ENCODE data around the gene CDH5. TPM values are rescaled to one million over a fixed set of nuclear protein-coding genes. Genes with fewer than 3 reads are reported as not detected.

Gene CDH5
- total RNA-seq, 4 donors from 2014 or later = 10.2 to 28.3 (median 14.0) TPM

DNA sequence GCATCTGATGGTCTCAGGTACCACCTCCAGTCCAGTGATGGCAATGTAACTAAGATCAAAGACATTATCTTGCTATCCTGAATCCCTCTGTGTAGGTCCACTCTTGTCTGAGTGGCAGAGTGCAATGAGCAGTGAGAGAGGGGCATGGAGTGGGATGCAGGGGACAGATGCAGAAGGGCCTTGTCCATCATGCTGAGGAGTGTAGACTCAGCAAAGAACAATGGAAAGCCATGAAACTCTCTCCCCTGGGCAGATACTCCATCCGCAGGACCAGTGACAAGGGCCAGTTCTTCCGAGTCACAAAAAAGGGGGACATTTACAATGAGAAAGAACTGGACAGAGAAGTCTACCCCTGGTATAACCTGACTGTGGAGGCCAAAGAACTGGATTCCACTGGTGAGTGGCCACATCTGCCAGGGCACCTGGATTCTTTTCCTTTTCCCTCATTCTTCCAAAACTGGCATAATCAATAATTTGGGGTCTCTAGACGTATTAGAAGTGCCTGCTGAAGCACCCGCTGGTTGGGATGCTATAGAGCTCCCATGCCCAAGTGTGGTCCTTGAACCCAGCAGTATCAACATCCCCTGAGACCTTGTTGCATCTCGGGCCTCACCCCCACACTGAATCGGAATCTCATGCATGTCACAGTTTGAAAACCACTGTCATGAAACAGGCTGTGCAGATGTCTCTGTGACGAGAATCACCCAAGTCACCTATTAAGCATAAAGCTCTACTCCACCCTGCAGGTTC lies 29.5 kb downstream of the CDH5 start:
- intact Hi-C loops (cut with DNase I; ENCODE audit: low total_unique reads) = no loop called here
- DNase-seq (ENCODE audit: low spot score in 2 of 2) = peak in 1 of 2 donors; percentile 60
- TF ChIP-seq, protein P1, sequence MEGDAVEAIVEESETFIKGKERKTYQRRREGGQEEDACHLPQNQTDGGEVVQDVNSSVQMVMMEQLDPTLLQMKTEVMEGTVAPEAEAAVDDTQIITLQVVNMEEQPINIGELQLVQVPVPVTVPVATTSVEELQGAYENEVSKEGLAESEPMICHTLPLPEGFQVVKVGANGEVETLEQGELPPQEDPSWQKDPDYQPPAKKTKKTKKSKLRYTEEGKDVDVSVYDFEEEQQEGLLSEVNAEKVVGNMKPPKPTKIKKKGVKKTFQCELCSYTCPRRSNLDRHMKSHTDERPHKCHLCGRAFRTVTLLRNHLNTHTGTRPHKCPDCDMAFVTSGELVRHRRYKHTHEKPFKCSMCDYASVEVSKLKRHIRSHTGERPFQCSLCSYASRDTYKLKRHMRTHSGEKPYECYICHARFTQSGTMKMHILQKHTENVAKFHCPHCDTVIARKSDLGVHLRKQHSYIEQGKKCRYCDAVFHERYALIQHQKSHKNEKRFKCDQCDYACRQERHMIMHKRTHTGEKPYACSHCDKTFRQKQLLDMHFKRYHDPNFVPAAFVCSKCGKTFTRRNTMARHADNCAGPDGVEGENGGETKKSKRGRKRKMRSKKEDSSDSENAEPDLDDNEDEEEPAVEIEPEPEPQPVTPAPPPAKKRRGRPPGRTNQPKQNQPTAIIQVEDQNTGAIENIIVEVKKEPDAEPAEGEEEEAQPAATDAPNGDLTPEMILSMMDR (IDR thresholded peaks at IDR 0.05) = no peak
- TF ChIP-seq POLR2A (IDR thresholded peaks at IDR 0.05) = no peak

DNA sequence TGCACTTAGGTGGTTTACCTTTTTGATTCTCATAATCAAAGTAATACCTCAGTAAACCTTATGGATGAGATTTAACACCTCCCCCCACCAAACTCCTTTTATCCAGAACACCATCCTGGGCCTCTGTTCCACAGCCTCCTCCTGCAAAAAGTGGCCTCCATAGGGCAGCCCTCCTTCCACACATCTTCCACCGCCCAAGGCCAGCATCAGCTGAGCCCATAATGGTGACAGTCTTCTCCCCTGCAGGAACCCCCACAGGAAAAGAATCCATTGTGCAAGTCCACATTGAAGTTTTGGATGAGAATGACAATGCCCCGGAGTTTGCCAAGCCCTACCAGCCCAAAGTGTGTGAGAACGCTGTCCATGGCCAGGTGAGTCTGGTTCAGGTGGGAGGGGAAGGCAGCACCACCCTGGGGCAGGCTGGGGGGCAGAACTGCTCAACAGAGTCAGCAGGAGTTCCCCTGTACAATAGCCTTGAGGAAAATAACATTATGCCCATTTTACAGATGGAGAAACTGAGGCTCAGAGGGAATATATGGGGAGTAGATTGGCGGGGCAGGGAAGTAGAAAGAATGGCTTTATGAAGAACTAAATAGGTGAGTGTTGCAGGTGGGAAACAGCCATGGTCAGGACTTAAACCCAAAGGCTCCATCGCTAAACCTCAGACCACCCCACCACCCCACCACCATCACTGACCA lies 31.4 kb downstream of the CDH5 start:
- intact Hi-C loops (cut with DNase I; ENCODE audit: low total_unique reads) = no loop called here
- TF ChIP-seq, protein P1 (IDR thresholded peaks at IDR 0.05) = no peak
- TF ChIP-seq POLR2A (IDR thresholded peaks at IDR 0.05) = no peak
- DNase-seq (ENCODE audit: low spot score in 2 of 2) = peak in 1 of 2 donors; percentile 62
- H3K4me3 ChIP-seq (ENCODE audit: low read depth, poor library complexity, severe bottlenecking) = no peak overlapping the region
- WGBS, 2 donors = 71 to 92% methylated on average over 5 of the region's 5 CpGs

More for the DNA sequence above, 29.5 kb downstream of the CDH5 start:
- 90 to 93% methylated on average over 7 of the region's 7 CpGs for WGBS, 2 donors
- no peak overlapping the region for H3K4me3 ChIP-seq (ENCODE audit: low read depth, poor library complexity, severe bottlenecking)

DNA sequence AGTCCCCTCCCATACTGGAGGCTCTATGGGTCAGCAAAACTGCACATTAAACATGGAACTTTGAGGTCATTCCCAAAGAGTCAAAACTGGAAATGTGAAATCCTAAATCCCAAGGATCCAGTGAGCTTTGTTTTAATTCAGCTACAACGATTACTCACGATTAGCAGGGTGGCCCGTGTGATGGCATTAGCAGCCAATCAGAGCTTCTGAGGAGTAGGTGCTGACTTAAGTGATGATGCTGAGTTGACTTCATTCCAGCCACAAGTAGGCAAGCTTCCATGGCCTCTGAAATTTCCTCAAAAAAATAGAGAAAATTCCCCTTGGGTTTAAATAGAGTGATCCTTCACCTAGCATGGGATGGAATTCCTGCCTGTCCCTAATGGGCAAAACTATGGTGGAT lies 32.5 kb downstream of the CDH5 start:
- no peak for TF ChIP-seq POLR2A (IDR thresholded peaks at IDR 0.05)
- TF ChIP-seq, protein P1 (IDR thresholded peaks at IDR 0.05) = no peak
- intact Hi-C loops (cut with DNase I; ENCODE audit: low total_unique reads) = no loop called here
- WGBS, 2 donors = 70 to 71% methylated on average over 3 of the region's 3 CpGs

DNA sequence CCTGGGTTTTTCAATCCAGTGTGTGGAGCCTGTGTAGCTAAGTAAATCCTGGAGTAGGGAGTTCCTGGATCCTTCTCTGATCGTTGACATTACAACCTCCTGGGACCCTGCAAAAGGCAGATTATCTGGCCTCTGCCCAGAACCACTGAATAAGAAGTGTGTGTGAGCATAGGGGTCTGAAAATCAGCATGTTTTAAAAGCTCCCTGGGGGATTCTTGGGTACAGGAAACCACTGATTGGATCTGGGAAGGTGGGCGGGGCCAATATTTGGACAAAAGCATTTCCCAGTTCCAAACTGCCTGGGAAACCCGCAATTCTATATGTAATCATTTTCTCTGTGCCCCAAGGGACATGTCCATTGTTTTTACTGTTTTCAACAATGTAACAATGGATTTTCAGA lies 33.4 kb downstream of the CDH5 start:
- peak in 1 of 2 donors; percentile 53 for DNase-seq (ENCODE audit: low spot score in 2 of 2)
- intact Hi-C loops (cut with DNase I; ENCODE audit: low total_unique reads) = loop anchor here (10.0 kb wide), 2 partner anchors 215 to 455 kb away; no protein-coding TSS in a partner anchor
- H3K4me3 ChIP-seq (ENCODE audit: low read depth, poor library complexity, severe bottlenecking) = no peak overlapping the region
- no peak for TF ChIP-seq POLR2A (IDR thresholded peaks at IDR 0.05)
- TF ChIP-seq, protein P1 (IDR thresholded peaks at IDR 0.05) = no peak
- 48 to 63% methylated on average over 3 of the region's 3 CpGs for WGBS, 2 donors

More for the DNA sequence above, 32.5 kb downstream of the CDH5 start:
- H3K4me3 ChIP-seq (ENCODE audit: low read depth, poor library complexity, severe bottlenecking) = no peak overlapping the region
- DNase-seq (ENCODE audit: low spot score in 2 of 2) = peak in 1 of 2 donors; percentile 20

DNA sequence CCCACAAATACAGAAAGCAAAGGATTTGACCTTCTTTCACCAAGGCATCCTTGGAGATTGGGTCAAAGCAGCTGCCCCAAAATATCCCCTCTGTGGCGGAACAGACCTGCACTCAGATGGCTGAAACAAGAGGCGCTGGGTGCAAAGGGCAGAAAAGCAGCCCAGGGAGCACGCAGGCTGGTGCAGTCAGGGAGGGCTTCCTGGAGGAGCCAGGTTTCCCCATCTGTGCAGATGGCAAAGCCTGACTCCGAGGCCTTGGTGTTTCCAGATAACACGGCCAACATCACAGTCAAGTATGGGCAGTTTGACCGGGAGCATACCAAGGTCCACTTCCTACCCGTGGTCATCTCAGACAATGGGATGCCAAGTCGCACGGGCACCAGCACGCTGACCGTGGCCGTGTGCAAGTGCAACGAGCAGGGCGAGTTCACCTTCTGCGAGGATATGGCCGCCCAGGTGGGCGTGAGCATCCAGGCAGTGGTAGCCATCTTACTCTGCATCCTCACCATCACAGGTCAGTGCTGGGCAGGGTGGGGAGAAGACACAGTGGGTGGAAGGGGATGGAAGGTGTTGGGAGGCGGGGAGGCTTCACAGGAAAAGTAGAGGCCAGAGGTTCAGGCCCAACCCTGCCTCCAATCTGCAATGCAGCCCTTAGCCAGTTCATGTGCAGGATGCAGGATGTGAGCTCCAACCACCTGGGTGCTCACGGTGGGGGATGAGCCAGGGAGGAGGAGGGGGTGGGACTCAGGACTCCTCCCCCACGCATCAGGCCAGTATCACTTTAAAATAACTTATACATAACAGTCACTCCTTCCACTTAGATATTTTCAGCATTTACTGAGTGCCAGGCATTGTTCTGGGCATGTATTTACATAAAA lies 34.3 kb downstream of the CDH5 start:
- WGBS, 2 donors = 87 to 88% methylated on average over 20 of the region's 20 CpGs
- H3K4me3 ChIP-seq (ENCODE audit: low read depth, poor library complexity, severe bottlenecking) = no peak overlapping the region
- no peak for TF ChIP-seq POLR2A (IDR thresholded peaks at IDR 0.05)
- TF ChIP-seq, protein P1 (IDR thresholded peaks at IDR 0.05) = no peak
- DNase-seq (ENCODE audit: low spot score in 2 of 2) = peak in 1 of 2 donors; percentile 72
- intact Hi-C loops (cut with DNase I; ENCODE audit: low total_unique reads) = loop anchor here (10.0 kb wide), 2 partner anchors 214 to 454 kb away; no protein-coding TSS in a partner anchor
